K562 (cell line): ENCODE results near the gene LDAF1. TPM values are rescaled to one million over a fixed set of nuclear protein-coding genes. Genes with fewer than 3 reads are reported as not detected.

Source experiments
- CC2D1A ChIP-seq: fragments of 450-650 bp; IDR thresholded peaks from 2 replicates; pipeline ENCODE4 v1.6.1; 2017; ENCODE audit warnings: mild to moderate bottlenecking
- polyA plus RNA-seq, 8 experiments: library from polyadenylated mRNA; depleted of rRNA in 4 of 8; stranded (reverse) in 5 of 8; unstranded in 3 of 8; fragments of >200 nt; fragmentation: Nextera tagmentation in 2 of 8; fragmentation: Illumina TruSeq in 1 of 8; extraction: Ambion mirVana in 2 of 8; extraction: Trizol in 1 of 8; gene quantifications; 2 replicates each; pipeline versions ENCODE4 v1.2.1 to v1.2.3, GENCODE V29; 2011 to 2014; ENCODE audit warnings: inconsistent platforms in 1 of 8, missing spikeins in 1 of 8
- total RNA-seq, 7 experiments: library from RNA; depleted of rRNA in 6 of 7; stranded (reverse); fragments of >200 nt in 6 of 7; fragmentation: Illumina TruSeq in 2 of 7; extraction: Trizol in 2 of 7; gene quantifications; 2 replicates each; pipeline versions ENCODE4 v1.2.1 to v1.2.3, GENCODE V29; 2011 to 2021; ENCODE audit warnings: low replicate concordance in 1 of 7
- TF ChIP-seq, protein P1 (sequence below), 2 experiments: fragments of 450-650 bp; IDR thresholded peaks; 2 replicates each; pipeline ENCODE4 v1.6.1; 2016; ENCODE audit warnings: mild to moderate bottlenecking in 2 of 2, borderline replicate concordance in 1 of 2, low read depth in 1 of 2, moderate library complexity in 1 of 2

Gene LDAF1
- total and polyA plus RNA-seq, 9 of the 15 experiments (the other 6 are each of a cell fraction or from before 2014, with no cell fraction given), result 7.0 to 20.1 (median 12.5) TPM

GRCh38 chr16:21214086-21214485 lies 55.6 kb downstream of the LDAF1 start (continued):
- TF ChIP-seq, protein P1, sequence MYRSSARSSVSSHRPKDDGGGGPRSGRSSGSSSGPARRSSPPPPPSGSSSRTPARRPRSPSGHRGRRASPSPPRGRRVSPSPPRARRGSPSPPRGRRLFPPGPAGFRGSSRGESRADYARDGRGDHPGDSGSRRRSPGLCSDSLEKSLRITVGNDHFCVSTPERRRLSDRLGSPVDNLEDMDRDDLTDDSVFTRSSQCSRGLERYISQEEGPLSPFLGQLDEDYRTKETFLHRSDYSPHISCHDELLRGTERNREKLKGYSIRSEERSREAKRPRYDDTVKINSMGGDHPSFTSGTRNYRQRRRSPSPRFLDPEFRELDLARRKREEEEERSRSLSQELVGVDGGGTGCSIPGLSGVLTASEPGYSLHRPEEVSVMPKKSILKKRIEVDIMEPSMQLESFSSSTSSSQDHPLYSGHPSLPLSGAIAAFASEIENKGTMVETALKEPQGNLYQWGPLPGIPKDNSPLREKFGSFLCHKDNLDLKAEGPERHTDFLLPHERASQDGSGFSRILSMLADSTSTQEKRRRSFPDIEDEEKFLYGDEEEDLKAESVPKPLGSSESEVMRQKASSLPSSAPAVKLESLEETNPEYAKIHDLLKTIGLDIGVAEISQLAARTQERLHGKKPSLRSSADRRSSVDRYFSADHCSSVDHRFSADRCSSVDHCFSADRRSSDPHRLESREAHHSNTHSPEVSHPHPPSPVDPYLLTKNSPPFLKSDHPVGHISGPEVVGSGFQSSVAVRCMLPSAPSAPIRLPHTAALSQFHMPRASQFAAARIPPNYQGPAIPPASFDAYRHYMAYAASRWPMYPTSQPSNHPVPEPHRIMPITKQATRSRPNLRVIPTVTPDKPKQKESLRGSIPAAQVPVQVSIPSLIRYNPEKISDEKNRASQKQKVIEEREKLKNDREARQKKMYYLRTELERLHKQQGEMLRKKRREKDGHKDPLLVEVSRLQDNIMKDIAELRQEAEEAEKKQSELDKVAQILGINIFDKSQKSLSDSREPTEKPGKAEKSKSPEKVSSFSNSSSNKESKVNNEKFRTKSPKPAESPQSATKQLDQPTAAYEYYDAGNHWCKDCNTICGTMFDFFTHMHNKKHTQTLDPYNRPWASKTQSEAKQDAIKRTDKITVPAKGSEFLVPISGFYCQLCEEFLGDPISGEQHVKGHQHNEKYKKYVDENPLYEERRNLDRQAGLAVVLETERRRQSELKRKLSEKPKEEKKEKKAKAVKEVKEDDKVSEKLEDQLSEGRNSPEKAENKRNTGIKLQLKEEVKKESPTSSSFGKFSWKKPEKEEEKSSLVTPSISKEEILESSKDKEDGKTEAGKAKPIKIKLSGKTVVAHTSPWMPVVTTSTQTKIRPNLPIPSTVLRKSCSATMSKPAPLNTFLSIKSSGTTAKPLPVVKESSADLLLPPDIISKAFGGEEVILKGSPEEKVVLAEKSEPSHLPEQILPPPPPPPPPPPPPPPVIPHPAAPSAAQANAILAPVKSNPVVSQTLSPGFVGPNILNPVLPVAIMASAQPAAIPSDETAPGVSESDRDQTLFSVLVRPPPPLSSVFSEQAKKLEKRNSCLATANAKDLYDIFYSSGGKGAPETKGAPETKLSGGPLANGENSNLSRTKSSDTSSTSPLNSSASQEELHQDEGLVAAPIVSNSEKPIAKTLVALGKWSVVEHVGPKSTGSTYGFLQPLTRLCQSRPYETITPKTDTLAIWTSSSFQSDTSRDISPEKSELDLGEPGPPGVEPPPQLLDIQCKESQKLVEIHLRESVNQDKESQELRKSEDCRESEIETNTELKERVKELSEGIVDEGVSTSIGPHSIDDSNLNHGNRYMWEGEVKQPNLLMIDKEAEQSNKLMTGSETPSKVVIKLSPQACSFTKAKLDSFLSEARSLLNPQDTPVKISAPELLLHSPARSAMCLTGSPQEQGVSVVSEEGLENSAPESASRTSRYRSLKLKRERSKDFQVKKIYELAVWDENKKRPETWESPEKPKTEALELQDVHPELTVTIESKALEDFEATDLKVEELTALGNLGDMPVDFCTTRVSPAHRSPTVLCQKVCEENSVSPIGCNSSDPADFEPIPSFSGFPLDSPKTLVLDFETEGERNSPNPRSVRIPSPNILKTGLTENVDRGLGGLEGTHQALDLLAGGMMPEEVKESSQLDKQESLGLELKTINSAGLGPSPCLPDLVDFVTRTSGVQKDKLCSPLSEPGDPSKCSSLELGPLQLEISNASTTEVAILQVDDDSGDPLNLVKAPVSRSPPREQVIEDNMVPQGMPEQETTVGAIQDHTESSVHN (IDR thresholded peaks at IDR 0.05; ENCODE audit: borderline replicate concordance in 1 of 2, low read depth in 1 of 2), result no peak
- TF ChIP-seq CC2D1A, result no peak
